Stimulated activated naive CD4-positive, alpha-beta T cell (primary cell): ENCODE measurements around the gene UBE2Z.
"Not testable (repeated sequence)": the region's sequence is repeated elsewhere in the genome, so short reads cannot be mapped to it uniquely, and the experiment has no call there.

Experiments
- DNase-seq, 6 experiments: peaks; one replicate each; lab custom pipeline; 2025; lab: John Stamatoyannopoulos, UW

UBE2Z gene

DNA sequence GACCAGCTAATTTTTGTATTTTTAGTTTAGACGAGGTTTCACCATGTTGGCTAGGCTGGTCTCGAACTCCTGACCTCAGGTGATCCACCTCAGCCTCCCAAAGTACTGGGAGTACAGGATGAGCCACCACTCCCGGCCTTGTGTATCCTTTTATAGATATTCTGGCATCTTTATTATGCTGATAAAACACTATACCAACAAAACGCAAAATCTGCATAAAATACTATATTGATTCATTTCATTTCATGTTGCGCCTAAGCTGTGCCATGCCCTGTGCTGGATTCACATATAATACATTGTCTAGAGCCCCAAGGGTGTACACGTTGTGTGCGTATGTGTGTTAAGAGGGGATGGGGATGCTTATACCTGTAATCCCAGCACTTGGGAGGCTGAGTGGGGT is 3.8 kb upstream of the UBE2Z start:
- no peak for DNase-seq

DNA sequence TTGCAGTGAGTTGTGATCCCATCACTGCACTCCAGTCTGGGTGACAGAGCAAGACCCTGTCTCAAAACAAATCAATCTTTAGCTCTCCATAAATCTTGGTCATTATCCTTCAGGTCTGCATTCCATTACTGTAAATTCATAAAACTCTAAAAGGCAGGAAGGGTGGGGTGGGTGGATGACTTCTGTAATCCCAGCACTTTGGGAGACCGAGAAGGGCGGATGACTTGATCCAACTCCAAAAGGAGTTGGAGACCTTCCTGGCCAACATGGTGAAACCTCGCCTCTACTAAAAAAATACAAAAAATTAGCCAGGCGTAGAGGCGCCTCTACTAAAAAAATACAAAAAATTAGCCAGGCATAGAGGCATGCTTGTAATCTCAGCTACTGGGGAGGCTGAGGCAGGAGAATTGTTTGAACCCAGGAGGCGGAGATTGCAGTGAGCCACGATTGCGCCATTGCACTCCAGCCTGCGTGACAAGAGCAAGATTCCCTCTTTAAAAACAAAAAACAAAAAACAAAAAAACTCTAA is 2.2 kb upstream of the UBE2Z start:
- DNase-seq: no peak

DNA sequence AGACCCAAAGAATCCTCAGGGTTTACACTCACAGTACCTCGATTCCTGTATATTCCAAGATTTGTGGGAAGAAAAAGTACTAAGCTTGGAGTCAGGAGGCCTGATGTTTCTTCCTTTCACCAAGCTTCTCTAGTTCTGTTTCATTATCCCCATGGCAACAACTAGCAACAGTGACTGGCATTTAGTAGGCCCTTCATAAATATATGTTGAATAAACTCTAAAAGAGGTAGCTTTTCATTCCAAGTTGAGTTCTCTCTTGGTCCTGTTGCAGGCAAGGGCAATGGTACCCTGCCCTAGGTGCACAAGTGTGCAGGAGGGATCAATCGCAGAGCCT is 527 bp upstream of the UBE2Z start:
- peak in 1 of 6 experiments; percentile 54 for DNase-seq

DNA sequence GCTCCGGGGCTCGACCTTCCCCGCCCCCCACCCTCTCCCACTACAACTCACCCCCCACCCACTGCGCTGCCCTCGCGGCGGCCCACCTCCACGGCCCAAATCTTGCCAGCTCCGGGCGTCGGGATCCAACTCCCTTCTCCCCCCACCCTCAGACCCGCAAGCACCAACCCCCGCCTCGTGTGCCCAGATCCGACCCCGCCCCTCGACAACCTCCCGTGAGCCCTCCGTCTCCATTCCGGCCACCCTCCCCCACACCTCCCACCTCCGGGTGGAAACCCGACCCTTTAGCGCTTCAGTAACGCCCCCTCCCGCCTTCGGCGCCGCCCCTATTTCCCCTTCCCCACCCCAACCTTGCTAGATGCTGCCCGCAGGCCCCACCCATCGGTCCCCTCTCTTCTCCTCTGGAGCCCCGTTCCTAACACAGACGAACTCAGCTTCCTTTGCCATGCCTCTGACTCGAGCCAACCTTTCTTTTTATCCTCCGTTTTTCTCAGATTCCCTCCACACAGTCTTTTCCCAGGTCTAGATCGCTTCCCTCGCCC is 717 bp downstream of the UBE2Z start:
- DNase-seq: peak; percentile 37 to 81 (median 64)

DNA sequence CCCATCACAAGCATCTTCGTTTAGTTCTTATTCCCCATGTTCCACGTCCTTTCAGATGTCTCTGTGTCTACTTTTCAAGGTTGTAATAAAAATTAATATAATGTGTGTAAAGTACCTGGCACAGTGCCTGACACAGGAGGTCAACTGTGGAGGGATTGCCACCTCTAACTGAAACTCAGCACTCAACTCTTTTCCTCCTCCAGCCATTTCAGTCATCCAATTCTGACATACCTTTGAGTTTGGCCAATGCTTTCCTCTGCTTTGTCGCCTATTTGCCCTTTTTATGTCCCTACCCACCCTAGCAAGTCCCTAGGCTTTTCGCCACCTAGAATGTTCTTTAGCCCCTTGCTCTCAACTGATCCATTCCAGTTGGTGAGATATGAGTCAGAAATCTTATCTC is 1.6 kb downstream of the UBE2Z start:
- DNase-seq: no peak

DNA sequence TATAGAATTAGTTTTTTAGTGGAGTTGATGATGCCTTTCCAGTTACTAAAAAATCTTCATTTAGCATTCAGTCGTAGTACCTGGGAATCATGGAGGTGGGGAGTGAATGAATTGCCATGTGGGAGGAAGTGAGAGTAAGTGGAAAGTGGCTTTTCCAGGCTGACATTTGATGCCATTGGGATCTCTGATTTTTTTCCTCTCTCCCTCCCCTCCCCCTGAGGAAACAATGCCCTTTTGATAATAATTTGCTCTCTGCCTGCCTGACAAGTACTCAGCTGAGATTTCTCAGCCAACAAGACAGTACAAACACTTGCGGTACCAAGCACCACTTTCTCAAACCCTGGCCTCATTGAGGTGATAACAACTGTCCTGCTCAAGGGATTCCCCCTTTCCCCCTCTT is 2.2 kb downstream of the UBE2Z start:
- no peak for DNase-seq

DNA sequence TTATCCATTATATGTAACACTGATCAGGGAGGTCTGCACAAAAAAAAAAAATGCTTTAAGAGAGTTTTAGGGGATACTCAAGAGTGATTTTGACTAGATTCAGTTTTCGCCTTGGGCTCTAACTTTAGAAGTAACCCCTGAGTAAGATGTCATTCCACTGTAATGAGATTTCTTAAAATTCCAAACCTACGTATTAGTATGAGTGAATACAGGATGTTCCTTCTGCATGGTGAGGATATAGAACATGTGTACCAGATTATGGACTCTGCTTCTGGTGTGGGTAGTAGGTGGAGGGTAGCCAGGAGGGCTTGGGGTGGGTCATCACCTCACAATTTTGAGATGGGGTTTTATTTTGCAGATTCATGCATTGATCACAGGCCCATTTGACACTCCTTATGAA is 4.3 kb downstream of the UBE2Z start:
- no peak for DNase-seq

DNA sequence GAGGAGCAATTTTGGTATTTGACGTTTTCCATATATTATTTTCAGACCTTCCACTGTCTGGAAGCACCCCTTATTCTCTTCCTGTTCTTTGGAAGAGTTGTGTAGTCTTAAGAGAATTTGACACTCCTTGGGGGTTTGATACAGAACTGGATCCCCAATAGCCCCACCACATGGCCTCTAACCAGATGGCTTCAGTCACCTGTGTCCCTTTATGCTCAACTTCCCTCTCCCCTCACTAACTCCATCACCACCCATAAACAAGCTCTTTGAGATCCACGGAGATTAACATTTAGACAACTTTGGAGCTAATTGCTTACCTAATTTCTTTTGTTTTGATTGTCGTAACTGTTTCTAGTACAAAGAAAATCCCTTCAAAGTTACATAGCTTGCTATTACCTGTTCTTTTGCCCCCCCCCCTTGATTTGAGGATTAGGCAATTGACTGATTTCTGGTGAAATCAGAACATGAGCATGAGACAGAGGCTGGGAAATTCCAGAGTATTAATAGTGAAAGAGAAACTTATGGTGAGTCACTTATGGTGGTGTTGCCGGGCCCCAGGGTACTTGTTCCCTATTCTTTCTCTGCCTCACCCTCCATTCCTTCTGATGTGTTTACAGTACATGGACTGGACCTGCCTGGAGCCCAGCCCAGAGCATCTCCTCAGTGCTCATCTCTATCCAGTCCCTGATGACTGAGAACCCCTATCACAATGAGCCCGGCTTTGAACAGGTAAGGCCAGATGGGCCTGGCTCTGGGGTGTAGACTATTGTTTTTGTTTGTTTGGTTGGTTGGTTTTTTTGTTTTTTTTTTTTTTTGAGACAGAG is 7.5 kb downstream of the UBE2Z start:
- DNase-seq: no peak

DNA sequence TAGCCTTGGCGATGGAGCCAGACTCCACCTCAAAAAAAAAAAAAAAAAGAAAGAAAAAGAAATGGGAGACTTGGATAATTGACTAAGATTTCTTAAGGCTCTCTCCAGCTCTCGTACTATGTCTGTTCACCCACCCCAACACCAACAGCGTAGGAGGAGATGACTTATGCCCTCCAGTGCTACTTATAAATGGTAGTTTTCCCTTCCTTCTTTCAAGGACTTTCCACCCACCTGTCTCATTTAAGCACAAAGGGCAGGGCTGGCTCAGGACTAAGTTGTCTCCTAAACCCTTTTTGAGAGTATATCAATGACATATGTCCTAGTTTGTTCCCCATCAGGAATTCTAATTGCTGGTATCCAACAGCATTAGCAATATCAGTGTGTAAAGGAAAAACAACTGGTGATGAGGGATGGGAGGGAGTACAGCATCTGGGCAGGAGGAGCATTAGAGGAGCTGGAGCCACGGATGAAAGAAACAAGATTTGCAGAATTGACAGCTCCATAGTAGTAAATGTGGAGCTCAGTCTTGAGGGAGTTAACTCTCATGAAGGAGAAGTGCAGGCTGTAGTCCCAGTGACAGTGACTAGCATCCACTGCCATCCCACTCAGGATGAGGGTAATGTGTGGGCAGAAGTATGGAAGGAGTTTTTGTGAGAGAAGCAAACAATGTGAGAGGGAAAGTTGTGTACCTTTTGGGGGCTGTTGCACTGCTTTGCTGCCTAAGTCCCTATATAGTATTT is 17.2 kb downstream of the UBE2Z start:
- DNase-seq: no peak

DNA sequence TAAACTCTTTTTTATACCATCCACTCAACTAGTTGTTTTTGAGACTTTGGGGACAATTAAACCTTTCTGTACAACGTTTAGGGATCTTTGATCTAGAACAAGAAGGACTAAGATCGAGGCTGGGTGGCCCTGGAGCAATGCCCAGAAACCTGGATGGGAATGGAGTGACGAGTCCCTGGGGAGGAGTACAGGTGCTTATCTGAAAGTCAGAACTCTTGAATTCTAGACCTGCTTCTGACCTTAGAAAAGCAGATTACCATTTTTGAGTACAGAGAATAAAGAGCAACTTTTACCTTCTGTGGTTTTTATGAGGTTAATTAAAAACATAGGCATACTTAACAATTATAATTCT is 17.8 kb downstream of the UBE2Z start:
- no peak for DNase-seq

DNA sequence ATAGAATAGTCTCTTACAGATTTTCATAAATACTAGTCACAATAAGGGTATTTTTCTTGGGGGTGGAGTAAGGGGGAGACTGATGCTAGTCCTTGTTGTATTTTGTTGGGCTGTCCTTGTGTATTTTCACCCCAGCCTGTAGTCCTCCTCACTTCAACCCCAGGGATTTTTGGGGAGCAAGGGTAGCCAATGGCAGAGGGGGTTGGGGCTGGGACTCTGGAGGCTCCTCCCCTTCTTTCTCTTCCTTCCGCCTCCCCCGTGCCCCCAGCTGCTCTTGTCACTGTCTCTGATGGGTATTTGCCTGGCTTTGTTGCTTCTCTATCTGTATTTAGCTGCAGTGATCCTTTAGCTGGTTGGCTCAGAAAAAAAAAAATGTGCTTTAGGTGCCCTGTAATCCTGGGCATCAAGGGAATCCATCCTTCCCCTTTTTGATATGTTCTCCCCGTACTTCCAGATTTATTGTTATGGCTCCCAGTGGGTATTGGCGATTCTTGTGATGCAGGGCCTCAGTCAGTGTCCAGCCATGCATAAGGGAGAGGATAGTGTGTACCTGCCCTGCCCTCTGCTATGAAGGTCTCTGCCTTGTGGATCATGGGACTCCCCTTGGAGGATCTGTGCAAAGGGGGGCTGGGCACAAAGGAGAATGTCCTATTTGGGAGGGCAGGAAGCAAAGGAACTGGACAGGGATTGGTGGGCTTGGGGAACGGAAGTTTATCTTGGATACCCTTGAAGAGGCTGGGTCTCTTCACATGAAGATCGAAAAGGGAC is 20.0 kb downstream of the UBE2Z start:
- DNase-seq: no peak

DNA sequence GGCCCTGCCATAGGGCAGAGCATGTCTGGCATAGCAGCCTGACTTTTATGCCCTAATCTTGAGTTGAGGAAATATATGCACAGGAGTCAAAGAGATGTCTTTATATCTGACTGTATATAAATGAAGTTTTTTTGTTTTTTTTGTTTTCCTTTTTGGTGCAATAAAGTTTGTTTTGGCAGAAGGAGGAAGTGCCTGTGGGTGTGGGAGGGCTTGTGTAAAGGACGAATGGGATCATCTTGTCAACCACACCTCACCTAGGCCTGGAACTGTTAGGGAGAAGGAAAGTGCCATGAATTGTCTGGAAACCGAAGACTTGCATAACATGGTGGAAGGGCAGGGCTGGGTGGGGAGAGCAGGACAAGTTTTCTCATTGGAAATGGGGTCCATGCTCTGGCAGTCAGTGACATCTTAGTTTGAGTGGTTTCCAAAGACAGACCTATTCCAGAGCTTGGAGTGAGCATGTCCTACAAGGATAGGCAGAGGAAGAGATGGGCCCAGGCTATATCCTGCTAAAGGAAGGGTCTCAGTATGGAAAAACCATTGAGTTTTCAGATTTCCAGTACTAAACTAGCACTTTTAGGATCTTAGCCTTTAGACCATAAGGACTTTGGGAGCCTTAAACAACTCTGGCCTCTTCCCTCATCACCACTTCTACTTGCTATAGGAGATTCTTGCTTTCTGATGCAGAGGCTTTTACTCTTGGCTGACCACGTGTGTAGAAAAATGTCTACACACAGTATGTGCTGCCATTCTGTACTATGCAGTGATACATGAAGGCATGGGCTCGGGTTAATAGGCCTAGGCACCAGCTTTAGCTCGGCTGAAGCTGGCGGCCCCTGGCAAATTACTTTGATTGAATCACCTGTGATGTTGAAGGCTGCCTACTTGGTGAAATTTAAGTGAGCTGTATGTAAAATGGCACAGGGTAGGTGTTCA is 20.9 kb downstream of the UBE2Z start:
- no peak for DNase-seq

DNA sequence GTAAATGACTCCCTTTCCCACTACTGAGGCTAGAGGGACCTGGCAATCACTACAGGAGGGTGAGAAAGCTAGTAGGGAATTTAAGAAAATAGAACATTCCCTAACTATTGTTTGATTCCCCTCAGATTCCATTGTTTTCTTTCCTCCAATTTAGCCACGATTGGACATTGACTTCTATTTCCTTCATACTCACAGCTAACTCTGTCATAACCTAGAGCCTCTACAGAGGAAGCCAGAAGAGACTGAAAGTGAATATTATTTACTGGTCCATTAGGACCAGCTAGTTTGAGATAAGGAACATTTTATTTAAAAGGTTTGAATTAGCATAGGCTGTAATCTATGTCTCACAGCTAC is 21.6 kb downstream of the UBE2Z start:
- no peak for DNase-seq

DNA sequence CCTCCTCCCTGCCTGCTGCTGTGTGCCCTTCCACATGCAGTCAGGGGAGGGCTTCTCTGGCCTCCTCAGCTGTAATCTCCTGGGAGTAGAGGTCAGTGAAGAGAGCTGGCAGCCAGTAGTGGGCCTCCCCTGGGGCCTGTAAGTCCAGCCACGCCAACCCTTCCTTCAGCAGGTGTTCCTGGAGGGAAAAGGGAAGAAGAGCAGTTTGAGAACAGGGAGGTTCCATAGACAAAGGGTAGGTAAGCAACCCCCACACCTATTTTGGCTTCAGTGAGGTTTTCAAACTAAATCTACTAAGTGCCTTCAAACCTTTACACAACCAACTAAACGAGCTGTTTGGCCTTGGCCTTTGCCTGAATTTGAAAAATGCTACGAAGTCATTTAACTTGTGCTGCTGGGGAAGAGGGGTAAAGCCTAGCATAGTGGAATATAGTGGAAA is 22.2 kb downstream of the UBE2Z start:
- DNase-seq: no peak

DNA sequence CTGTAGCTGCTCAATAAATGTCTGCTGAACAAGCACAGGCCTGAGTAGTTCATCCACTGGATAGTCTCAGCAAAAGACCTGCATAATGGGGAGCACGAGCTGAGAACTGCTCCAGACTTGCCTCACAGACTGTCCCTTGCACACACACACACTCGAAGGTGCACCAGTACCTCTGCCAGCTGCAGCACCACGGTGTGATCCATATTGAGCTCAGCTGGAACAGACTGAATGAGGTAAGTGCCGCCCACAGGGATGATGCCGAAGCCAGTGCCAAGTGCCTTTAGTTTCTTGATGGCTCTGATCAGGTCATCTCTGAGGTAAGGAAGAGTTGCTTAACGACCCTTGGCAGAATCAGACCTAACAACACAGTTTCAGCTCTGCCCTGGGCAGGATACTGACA is 24.8 kb downstream of the UBE2Z start:
- DNase-seq: no peak

DNA sequence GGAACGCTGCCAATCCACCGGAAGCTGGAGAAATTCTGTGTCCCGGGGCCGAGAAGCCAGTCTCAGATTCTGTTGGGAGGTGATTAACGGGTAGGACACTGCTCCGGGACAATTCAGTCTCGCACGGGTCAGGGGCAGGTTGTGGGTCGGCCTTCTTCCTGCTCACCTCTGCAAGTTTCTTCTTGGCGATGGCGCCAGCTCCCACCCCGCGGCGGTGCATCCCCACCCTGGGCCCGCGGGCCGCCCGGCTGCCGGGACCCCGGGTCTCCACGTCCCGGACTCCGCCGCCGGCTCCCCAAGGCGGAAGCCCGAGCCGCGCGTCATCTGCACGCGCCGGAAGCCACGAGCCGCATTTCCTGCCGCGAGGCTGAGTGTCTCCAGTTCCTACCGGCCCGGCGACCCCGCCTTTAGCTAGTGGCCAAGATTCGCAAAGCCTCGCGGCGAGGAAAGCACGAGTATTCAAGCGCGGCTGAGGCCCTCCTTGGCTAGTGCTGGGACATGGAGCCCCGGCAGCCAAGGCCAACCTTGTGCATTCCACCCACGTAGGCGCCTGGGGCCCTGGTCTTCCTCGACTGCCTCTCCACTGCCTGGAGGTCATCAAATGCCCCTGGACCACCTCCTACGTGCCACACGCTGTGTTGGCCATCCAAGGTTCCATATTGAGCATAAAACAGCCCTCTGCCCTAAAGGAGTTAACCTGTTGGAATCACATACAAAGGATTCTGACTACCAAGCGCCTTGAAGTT is 36.5 kb downstream of the UBE2Z start, which contains the start of gene SNF8:
Gene SNF8 (minus strand): TSS at position 328 of the 746 bp plus-strand sequence. CDS start 108 bp downstream, at position 220.
- peak; percentile 80 to 91 (median 86) for DNase-seq

DNA sequence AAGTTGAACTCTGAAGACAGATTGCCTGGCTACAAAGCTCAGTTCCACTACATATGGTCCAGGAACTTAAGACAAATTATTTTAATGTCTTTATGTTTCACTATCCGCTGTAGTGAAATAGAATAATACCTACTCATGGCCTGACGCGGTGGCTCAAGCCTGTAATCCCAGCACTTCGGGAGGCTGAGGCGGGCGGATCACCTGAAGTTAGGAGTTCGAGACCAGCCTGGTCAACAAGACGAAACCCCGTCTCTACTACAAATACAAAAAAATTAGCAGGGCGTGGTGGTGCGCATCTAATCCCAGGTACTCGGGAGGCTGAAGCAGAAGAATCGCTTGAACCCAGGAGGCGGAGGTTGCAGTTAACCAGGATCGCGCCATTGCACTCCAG is 37.0 kb downstream of the UBE2Z start:
- DNase-seq: not testable (repeated sequence)

DNA sequence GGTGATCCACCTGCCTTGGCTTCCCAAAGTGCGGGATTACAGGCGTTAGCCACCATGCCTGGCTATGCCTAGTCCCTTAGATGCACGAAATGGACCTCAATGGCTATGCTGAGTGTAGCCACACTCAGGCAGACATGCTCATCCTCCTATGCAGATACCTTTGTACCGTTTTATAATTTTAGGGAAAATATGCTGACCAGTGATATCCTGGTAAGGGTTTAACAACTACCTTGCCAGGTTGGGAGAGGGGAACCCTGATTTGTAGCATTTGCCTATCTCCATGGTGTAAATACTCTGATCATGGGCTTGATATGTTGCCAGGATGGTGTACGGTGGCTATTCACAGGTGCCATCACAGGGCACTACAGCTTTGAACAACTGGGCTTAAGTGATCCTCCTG is 43.4 kb downstream of the UBE2Z start:
- DNase-seq: no peak

DNA sequence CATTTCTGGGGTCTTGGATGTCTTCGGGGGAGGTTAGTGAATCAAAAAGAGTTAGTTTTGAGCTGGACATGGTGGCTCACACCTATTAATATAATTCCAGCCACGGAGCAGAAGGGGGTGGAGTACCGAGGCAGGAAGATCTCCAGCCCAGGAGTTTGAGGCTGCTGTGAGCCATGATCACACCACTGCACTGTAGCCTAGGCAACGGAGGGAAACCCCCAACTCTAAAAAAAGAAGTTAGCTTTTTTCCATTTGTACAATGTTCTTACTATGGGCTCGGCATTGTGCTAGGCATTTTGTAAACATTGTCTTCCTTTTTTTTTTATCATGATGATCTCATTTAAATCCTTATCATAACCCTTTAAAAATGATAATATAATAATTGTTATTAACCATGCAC is 44.7 kb downstream of the UBE2Z start:
- DNase-seq: no peak

DNA sequence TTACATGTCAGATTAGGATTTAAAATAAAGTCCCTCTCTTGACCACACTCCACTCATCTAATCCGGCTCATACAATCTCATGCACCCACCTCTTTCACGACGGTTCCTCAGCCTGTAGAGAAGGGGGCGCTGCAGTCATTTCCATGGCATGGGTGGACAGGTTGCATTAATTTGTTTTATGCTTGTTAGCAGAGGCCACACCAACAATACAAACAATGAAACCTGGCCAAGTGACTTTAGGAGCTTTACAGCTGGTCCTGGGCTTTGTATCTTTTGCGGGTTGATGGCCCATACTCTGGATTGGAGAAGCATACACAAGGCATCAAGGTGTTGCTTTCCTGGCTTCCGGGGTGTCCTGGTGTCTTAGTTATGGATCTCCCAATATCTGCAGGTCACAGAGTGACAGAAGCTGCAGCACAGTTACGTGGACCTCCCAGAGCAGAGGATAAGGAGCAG is 46.1 kb downstream of the UBE2Z start:
- no peak for DNase-seq
